ENCODE measurements around the gene CFTR. TPM values are rescaled to one million over a fixed set of nuclear protein-coding genes. Genes with fewer than 3 reads are reported as not detected.
A peak's percentile ranks its signal among the peaks of the same experiment; 100 is the strongest.

The CFTR gene
- total and polyA plus RNA-seq, 2 of the 8 experiments (the other 6 are each of a cell fraction or from before 2014, with no cell fraction given), result 1.2 to 1.6 TPM

DNA sequence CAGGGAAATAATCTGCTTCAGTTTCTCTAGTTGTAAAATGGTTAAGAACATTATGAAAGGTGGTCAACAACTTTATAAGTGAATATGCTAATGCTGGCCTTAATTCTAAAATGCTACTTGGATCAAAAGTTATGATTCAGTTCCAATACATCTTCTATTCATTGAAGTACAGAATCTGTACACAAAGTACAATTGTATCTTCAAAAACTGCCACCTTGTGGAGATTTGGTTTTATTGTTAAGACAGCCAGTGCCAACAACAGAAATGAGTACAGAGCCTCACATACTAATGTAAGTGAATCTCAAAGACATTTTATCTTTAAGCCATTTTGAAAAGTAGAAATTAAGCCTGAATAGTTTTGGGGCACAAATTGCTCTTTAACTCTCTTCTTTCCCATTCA lies 194.0 kb downstream of the CFTR start:
- peak; percentile 5 for TF ChIP-seq ASH2L (IDR thresholded peaks at IDR 0.05; ENCODE audit: low read length)
- TF ChIP-seq EP300 (IDR thresholded peaks at IDR 0.05; ENCODE audit: borderline replicate concordance in 1 of 2, low read depth in 2 of 2, low read length in 2 of 2), result no peak
- TF ChIP-seq KDM4A (IDR thresholded peaks at IDR 0.05; ENCODE audit: low read depth, low read length, severe bottlenecking), result no peak
- Histone ChIP-seq H3K4me3 (ENCODE audit: extremely low read depth in 1 of 4, insufficient read depth in 2 of 4, low read depth in 3 of 4, low read length in 4 of 4) (peak overlapping the region; percentile 8 to 48 (median 22); a peak in 5 of 8 replicates), H3K14ac (ENCODE audit: insufficient read length) (no peak overlapping the region), H4K20me1 (replicated peaks in 1 of 2; ENCODE audit: control insufficient read depth in 1 of 2, insufficient read depth in 2 of 2, low read length in 2 of 2) (no peaks in the 10 kb centered on the region), H2AFZ (ENCODE audit: low read length) (peak overlapping the region; percentile 81; the same call in 1 of the 2 replicates), H3K27me3 (replicated peaks in 1 of 4; ENCODE audit: control insufficient read depth in 3 of 4, extremely low read depth in 1 of 4, insufficient read depth in 3 of 4, low read length in 3 of 4) (no peaks in the 10 kb centered on the region), H3K36me3 (ENCODE audit: control insufficient read depth in 2 of 4, insufficient read depth in 4 of 4, low read length in 3 of 4) (no peaks in the 10 kb centered on the region; a peak in 1 of 8 replicates), H2BK5ac (ENCODE audit: low read depth, low read length) (peak overlapping the region; percentile 79), H2AK5ac (ENCODE audit: low read depth, low read length) (no peak overlapping the region), H2BK120ac (replicated peaks; ENCODE audit: low read depth, low read length) (peak overlapping the region; percentile 88), H3K18ac (ENCODE audit: extremely low read depth, low read length) (no peak overlapping the region), H3K56ac (replicated peaks; ENCODE audit: insufficient read length, low read depth, low read length) (no peak overlapping the region), H3K9me3 (ENCODE audit: insufficient read depth in 2 of 2, low read depth in 1 of 2, low read length in 1 of 2) (no peaks in the 10 kb centered on the region), H3K27ac (ENCODE audit: low read depth, low read length) (no peak overlapping the region), H3K4me1 (replicated peaks in 1 of 4; ENCODE audit: control insufficient read depth in 3 of 4, insufficient read depth in 4 of 4, low read length in 3 of 4) (peaks cover 10 to 30% (median 23%) of the 10 kb centered on the region in 4 experiments; a peak in 6 of 7 replicates), H2BK12ac (ENCODE audit: low read depth, low read length) (peak overlapping the region; percentile 85; the same call in 1 of the 2 replicates), H3K79me2 (ENCODE audit: control insufficient read depth in 1 of 2, insufficient read depth in 2 of 2, low read length in 2 of 2) (no peaks in the 10 kb centered on the region), H4K91ac (replicated peaks; ENCODE audit: insufficient read length, low read length) (peak overlapping the region; percentile 75), H2BK15ac (ENCODE audit: low read length) (no peak overlapping the region), H2BK20ac (ENCODE audit: low read length) (no peak overlapping the region), H3K23ac (ENCODE audit: insufficient read length) (no peak overlapping the region), H3K23me2 (ENCODE audit: low read depth, low read length) (peaks cover 6% of the 10 kb centered on the region; the same call in 1 of the 2 replicates), H3K79me1 (ENCODE audit: low read depth, low read length) (no peaks in the 10 kb centered on the region), H3K9ac (replicated peaks in 1 of 4; ENCODE audit: extremely low read depth in 1 of 4, low read depth in 3 of 4, low read length in 3 of 4) (no peak overlapping the region), H4K5ac (ENCODE audit: insufficient read length, low read depth, low read length) (peak overlapping the region; percentile 79), H3K4ac (replicated peaks; ENCODE audit: insufficient read length, low read depth, low read length) (no peak overlapping the region), H3K4me2 (ENCODE audit: insufficient read depth in 1 of 2, low read depth in 2 of 2, low read length in 2 of 2) (peak overlapping the region; percentile 59 to 99), H4K8ac (ENCODE audit: extremely low read depth, insufficient read depth, low read length) (no peak overlapping the region; the same call in 1 of the 2 replicates)
- POLR2A ChIA-PET (ENCODE audit: partially characterized antibody), result no interaction called here
- FAIRE-seq (no peak), DNase-seq (ENCODE audit: low read depth in 1 of 2, low spot score in 2 of 2) (no peak)
- CTCF ChIA-PET (ENCODE audit: partially characterized antibody), result interaction anchor here (0.6 to 6.4 kb wide), 5 partner anchors 26 to 479 kb away, joined by 3 to 55 read pairs (median 6); no protein-coding TSS in a partner anchor
